Measurements from ENCODE around the gene PDZRN3.

PDZRN3 gene

GRCh38 chr3:73611176-73611575 is 13.6 kb downstream of the PDZRN3 start:
- no peak overlapping the region for H2BK120ac ChIP-seq (ENCODE audit: insufficient read depth, low read length, poor library complexity)
- no peaks in the 10 kb centered on the region for H3K27me3 ChIP-seq (ENCODE audit: insufficient read depth, low read length)
- H2AK5ac ChIP-seq (ENCODE audit: low read length): no peak overlapping the region
- no peak overlapping the region for H4K91ac ChIP-seq (ENCODE audit: low read depth, low read length)
- H3K27ac ChIP-seq (ENCODE audit: low read depth, low read length): peak overlapping the region; percentile 37
- no peak overlapping the region for H3K14ac ChIP-seq (ENCODE audit: low read length)
- peak in 1 of 2 donors; percentile 16 for DNase-seq
- no peak overlapping the region for H3K9ac ChIP-seq (ENCODE audit: low read length)
- no peak overlapping the region for H3K23ac ChIP-seq (ENCODE audit: low read length)
- H3K4me1 ChIP-seq (ENCODE audit: control insufficient read depth in 1 of 2, insufficient read depth in 2 of 2, low read length in 2 of 2): peaks cover 23 to 33% of the 10 kb centered on the region in 2 experiments
- no peak overlapping the region for H3K18ac ChIP-seq (ENCODE audit: low read length)
- H3K4ac ChIP-seq (ENCODE audit: low read depth, low read length): no peak overlapping the region
- H4K8ac ChIP-seq (ENCODE audit: low read depth, low read length): no peak overlapping the region
- H4K12ac ChIP-seq (ENCODE audit: low read depth, low read length): no peak overlapping the region
- H3K9me3 ChIP-seq (ENCODE audit: insufficient read depth, low read depth, low read length): no peaks in the 10 kb centered on the region
- no peak overlapping the region for H2BK5ac ChIP-seq (ENCODE audit: low read depth, low read length, poor library complexity)
- peaks cover 23% of the 10 kb centered on the region for H3K79me1 ChIP-seq (ENCODE audit: low read length)
- H2AFZ ChIP-seq (ENCODE audit: insufficient read depth, low read length, poor library complexity): no peak overlapping the region
- H3K4me2 ChIP-seq (ENCODE audit: low read length): peak overlapping the region; percentile 1
- H3K4me3 ChIP-seq (ENCODE audit: low read depth, low read length): no peak overlapping the region
- peaks cover 12% of the 10 kb centered on the region for H3K79me2 ChIP-seq (ENCODE audit: control insufficient read depth, insufficient read depth, low read length, poor library complexity)
- no peak overlapping the region for H2BK12ac ChIP-seq (ENCODE audit: low read length)
- peaks cover 5% of the 10 kb centered on the region in 2 experiments for H3K36me3 ChIP-seq (ENCODE audit: control insufficient read depth in 1 of 2, insufficient read depth in 2 of 2, low read length in 2 of 2)

- DNase-seq: no peak
- H2BK5ac ChIP-seq (ENCODE audit: low read depth, low read length, poor library complexity): no peak overlapping the region
- H3K27me3 ChIP-seq (ENCODE audit: insufficient read depth, low read length): no peaks in the 10 kb centered on the region
- H2BK120ac ChIP-seq (ENCODE audit: insufficient read depth, low read length, poor library complexity): no peak overlapping the region
- H4K91ac ChIP-seq (ENCODE audit: low read depth, low read length): no peak overlapping the region
- no peak overlapping the region for H2AK5ac ChIP-seq (ENCODE audit: low read length)
- H3K36me3 ChIP-seq (ENCODE audit: control insufficient read depth in 1 of 2, insufficient read depth in 2 of 2, low read length in 2 of 2): peaks cover 5 to 6% of the 10 kb centered on the region in 2 experiments
- no peak overlapping the region for H3K4me2 ChIP-seq (ENCODE audit: low read length)
- H2BK12ac ChIP-seq (ENCODE audit: low read length): no peak overlapping the region
- H4K12ac ChIP-seq (ENCODE audit: low read depth, low read length): no peak overlapping the region
- H3K4me1 ChIP-seq (ENCODE audit: control insufficient read depth in 1 of 2, insufficient read depth in 2 of 2, low read length in 2 of 2): peaks cover 24 to 35% of the 10 kb centered on the region in 2 experiments
- no CpG with 5 or more reads among the region's 1 CpG for WGBS (ENCODE audit: extremely low coverage, insufficient coverage, insufficient read length)
- H2AFZ ChIP-seq (ENCODE audit: insufficient read depth, low read length, poor library complexity): no peak overlapping the region
- no peak overlapping the region for H3K23ac ChIP-seq (ENCODE audit: low read length)
- no peak overlapping the region for H3K14ac ChIP-seq (ENCODE audit: low read length)
- no peaks in the 10 kb centered on the region for H3K9me3 ChIP-seq (ENCODE audit: insufficient read depth, low read depth, low read length)
- no peak overlapping the region for H3K18ac ChIP-seq (ENCODE audit: low read length)
- H3K9ac ChIP-seq (ENCODE audit: low read length): no peak overlapping the region
- H4K8ac ChIP-seq (ENCODE audit: low read depth, low read length): no peak overlapping the region
- H3K27ac ChIP-seq (ENCODE audit: low read depth, low read length): no peak overlapping the region
- H3K4ac ChIP-seq (ENCODE audit: low read depth, low read length): no peak overlapping the region
- no peak overlapping the region for H3K4me3 ChIP-seq (ENCODE audit: low read depth, low read length)
- H3K79me2 ChIP-seq (ENCODE audit: control insufficient read depth, insufficient read depth, low read length, poor library complexity): peaks cover 12% of the 10 kb centered on the region
- H3K79me1 ChIP-seq (ENCODE audit: low read length): peaks cover 24% of the 10 kb centered on the region
Observed at GRCh38 chr3:73610493-73610892, 14.2 kb downstream of the PDZRN3 start.

GRCh38 chr3:73609655-73610054 is 15.1 kb downstream of the PDZRN3 start:
- peak overlapping the region; percentile 8 for H2BK120ac ChIP-seq (ENCODE audit: insufficient read depth, low read length, poor library complexity)
- DNase-seq: no peak
- H3K4me3 ChIP-seq (ENCODE audit: low read depth, low read length): no peak overlapping the region
- H4K91ac ChIP-seq (ENCODE audit: low read depth, low read length): no peak overlapping the region
- H3K9me3 ChIP-seq (ENCODE audit: insufficient read depth, low read depth, low read length): no peaks in the 10 kb centered on the region
- no peak overlapping the region for H4K8ac ChIP-seq (ENCODE audit: low read depth, low read length)
- H3K4me1 ChIP-seq (ENCODE audit: control insufficient read depth in 1 of 2, insufficient read depth in 2 of 2, low read length in 2 of 2): peaks cover 27 to 35% of the 10 kb centered on the region in 2 experiments
- peaks cover 24% of the 10 kb centered on the region for H3K79me1 ChIP-seq (ENCODE audit: low read length)
- no peak overlapping the region for H2AK5ac ChIP-seq (ENCODE audit: low read length)
- no peak overlapping the region for H3K23ac ChIP-seq (ENCODE audit: low read length)
- peaks cover 12% of the 10 kb centered on the region for H3K79me2 ChIP-seq (ENCODE audit: control insufficient read depth, insufficient read depth, low read length, poor library complexity)
- H3K27me3 ChIP-seq (ENCODE audit: insufficient read depth, low read length): no peaks in the 10 kb centered on the region
- no peak overlapping the region for H2BK12ac ChIP-seq (ENCODE audit: low read length)
- no peak overlapping the region for H3K9ac ChIP-seq (ENCODE audit: low read length)
- no peak overlapping the region for H3K14ac ChIP-seq (ENCODE audit: low read length)
- no peak overlapping the region for H4K12ac ChIP-seq (ENCODE audit: low read depth, low read length)
- peak overlapping the region; percentile 18 for H2BK5ac ChIP-seq (ENCODE audit: low read depth, low read length, poor library complexity)
- no peak overlapping the region for H3K4ac ChIP-seq (ENCODE audit: low read depth, low read length)
- no CpG with 5 or more reads among the region's 2 CpGs for WGBS (ENCODE audit: extremely low coverage, insufficient coverage, insufficient read length)
- H3K36me3 ChIP-seq (ENCODE audit: control insufficient read depth in 1 of 2, insufficient read depth in 2 of 2, low read length in 2 of 2): peaks cover 5 to 6% of the 10 kb centered on the region in 2 experiments
- no peak overlapping the region for H3K4me2 ChIP-seq (ENCODE audit: low read length)
- peak overlapping the region; percentile 89 for H3K27ac ChIP-seq (ENCODE audit: low read depth, low read length)
- H2AFZ ChIP-seq (ENCODE audit: insufficient read depth, low read length, poor library complexity): no peak overlapping the region
- H3K18ac ChIP-seq (ENCODE audit: low read length): no peak overlapping the region

GRCh38 chr3:73609315-73609641 is 15.5 kb downstream of the PDZRN3 start:
- Histone ChIP-seq H3K14ac (ENCODE audit: low read length) (no peak overlapping the region), H2BK120ac (ENCODE audit: insufficient read depth, low read length, poor library complexity) (no peak overlapping the region), H4K8ac (ENCODE audit: low read depth, low read length) (no peak overlapping the region), H3K79me2 (ENCODE audit: control insufficient read depth, insufficient read depth, low read length, poor library complexity) (peaks cover 12% of the 10 kb centered on the region), H3K36me3 (ENCODE audit: control insufficient read depth in 1 of 2, insufficient read depth in 2 of 2, low read length in 2 of 2) (peaks cover 5 to 6% of the 10 kb centered on the region in 2 experiments), H3K9me3 (ENCODE audit: insufficient read depth, low read depth, low read length) (no peaks in the 10 kb centered on the region), H3K23ac (ENCODE audit: low read length) (no peak overlapping the region), H3K4me1 (ENCODE audit: control insufficient read depth in 1 of 2, insufficient read depth in 2 of 2, low read length in 2 of 2) (peaks cover 28 to 33% of the 10 kb centered on the region in 2 experiments), H3K27me3 (ENCODE audit: insufficient read depth, low read length) (no peaks in the 10 kb centered on the region), H3K27ac (ENCODE audit: low read depth, low read length) (peak overlapping the region; percentile 89), H2BK5ac (ENCODE audit: low read depth, low read length, poor library complexity) (peak overlapping the region; percentile 7), H2AK5ac (ENCODE audit: low read length) (no peak overlapping the region), H2AFZ (ENCODE audit: insufficient read depth, low read length, poor library complexity) (no peak overlapping the region), H3K9ac (ENCODE audit: low read length) (no peak overlapping the region), H4K91ac (ENCODE audit: low read depth, low read length) (peak overlapping the region; percentile 53), H3K4me3 (ENCODE audit: low read depth, low read length) (no peak overlapping the region), H3K4ac (ENCODE audit: low read depth, low read length) (no peak overlapping the region), H2BK12ac (ENCODE audit: low read length) (no peak overlapping the region), H4K12ac (ENCODE audit: low read depth, low read length) (no peak overlapping the region), H3K79me1 (ENCODE audit: low read length) (peaks cover 24% of the 10 kb centered on the region), H3K18ac (ENCODE audit: low read length) (no peak overlapping the region), H3K4me2 (ENCODE audit: low read length) (peak overlapping the region; percentile 27)
- WGBS (ENCODE audit: extremely low coverage, insufficient coverage, insufficient read length): no CpG with 5 or more reads among the region's 5 CpGs
- no peak for DNase-seq
